Gastrocnemius medialis (tissue), 4 donors: ENCODE results near the gene ARL15.
"Not testable (repeated sequence)": the region's sequence is repeated elsewhere in the genome, so short reads cannot be mapped to it uniquely, and the experiment has no call there.

ENCODE experiments used
- POLR2A ChIP-seq, 2 donors: fragments of 450-650 bp; IDR thresholded peaks; one replicate each; pipeline ENCODE4 v1.6.1; 2017; ENCODE audit warnings: antibody characterized with exemption in 2 of 2, mild to moderate bottlenecking in 2 of 2, moderate library complexity in 2 of 2
- TF ChIP-seq, protein P1 (sequence below), 5 experiments: fragments of 450-650 bp in 3 of 5; fragments of 200-600 bp in 2 of 5; sonication (generic) in 2 of 5; IDR thresholded peaks in 4 of 5; conservative IDR thresholded peaks in 1 of 5; 1 replicate in 4 of 5; 2 replicates in 1 of 5; pipeline ENCODE4 v1.5.1; 2016 to 2019; ENCODE audit warnings: antibody characterized with exemption in 5 of 5, mild to moderate bottlenecking in 3 of 5, moderate library complexity in 3 of 5

DNA sequence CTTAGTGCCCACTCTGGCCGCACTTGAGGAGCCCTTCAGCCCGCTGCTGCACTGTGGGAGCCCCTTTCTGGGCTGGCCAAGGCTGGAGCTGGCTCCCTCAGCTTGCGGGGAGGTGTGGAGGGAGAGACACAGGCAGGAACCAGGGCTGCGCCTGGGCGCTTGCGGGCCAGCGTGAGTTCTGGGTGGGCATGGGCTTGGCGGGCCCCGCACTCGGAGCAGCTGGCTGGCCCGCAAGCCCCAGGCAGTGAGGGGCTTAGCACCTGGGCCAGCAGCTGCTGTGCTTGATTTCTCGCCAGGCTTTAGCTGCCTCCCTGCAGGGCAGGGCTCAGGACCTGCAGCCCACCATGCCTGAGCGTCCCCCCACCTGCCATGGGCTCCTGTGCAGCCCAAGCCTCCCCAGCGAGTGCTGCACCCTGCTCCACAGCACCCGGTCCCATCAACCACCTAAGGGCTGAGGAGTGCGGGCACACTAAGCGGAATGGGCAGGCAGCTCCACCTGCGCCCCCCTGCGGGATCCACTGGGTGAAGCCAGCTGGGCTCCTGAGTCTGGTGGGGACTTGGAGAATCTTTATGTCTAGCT lies 473.4 kb downstream of the ARL15 start:
- TF ChIP-seq, protein P1, sequence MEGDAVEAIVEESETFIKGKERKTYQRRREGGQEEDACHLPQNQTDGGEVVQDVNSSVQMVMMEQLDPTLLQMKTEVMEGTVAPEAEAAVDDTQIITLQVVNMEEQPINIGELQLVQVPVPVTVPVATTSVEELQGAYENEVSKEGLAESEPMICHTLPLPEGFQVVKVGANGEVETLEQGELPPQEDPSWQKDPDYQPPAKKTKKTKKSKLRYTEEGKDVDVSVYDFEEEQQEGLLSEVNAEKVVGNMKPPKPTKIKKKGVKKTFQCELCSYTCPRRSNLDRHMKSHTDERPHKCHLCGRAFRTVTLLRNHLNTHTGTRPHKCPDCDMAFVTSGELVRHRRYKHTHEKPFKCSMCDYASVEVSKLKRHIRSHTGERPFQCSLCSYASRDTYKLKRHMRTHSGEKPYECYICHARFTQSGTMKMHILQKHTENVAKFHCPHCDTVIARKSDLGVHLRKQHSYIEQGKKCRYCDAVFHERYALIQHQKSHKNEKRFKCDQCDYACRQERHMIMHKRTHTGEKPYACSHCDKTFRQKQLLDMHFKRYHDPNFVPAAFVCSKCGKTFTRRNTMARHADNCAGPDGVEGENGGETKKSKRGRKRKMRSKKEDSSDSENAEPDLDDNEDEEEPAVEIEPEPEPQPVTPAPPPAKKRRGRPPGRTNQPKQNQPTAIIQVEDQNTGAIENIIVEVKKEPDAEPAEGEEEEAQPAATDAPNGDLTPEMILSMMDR (IDR thresholded peaks at IDR 0.05 in 4 of 5, conservative IDR thresholded peaks at IDR 0.05 in 1 of 5), result not testable (repeated sequence)
- TF ChIP-seq POLR2A (IDR thresholded peaks at IDR 0.05), result not testable (repeated sequence)
